ENCODE results near the gene LILRA6.

DNA sequence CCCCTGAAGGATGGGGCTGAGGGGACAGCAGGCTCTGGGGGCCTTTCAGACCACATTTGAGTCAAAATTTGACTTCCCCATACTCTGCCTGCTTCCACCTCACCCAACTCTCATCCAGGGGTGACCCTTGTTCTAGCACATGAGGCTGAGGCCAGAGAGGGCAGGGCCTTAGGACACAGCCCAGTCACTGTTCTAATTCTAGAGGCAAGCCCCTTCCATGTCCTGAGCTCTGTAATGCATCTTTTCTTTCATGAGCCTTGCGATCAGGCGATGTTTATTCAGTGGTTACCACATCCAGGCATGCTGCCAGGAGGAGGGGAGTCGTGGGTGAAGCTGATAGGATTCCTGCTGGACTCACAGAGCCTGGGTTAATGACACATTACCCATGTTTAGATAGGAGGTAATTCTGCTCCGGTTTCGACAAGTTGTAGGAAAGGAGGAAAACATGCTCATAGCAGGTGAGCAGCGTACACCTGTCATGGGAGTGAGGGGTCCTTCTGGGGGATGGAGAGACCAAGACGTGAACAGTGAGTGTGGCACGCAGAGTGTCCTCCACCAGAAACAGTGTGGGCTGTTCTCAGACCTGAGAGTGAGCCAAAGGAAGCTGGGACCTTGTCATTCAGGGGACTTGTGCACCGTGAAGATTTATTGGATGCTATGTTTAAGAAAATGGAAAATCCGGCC, 32.6 kb downstream of the LILRA6 start:
- TF ChIP-seq POLR2AphosphoS5 (IDR thresholded peaks at IDR 0.05; ENCODE audit: low read depth, low read length): peak; percentile 17
- TF ChIP-seq RFX5 (IDR thresholded peaks at IDR 0.05; ENCODE audit: borderline replicate concordance, low read depth, low read length): no peak
- TF ChIP-seq, protein P1, sequence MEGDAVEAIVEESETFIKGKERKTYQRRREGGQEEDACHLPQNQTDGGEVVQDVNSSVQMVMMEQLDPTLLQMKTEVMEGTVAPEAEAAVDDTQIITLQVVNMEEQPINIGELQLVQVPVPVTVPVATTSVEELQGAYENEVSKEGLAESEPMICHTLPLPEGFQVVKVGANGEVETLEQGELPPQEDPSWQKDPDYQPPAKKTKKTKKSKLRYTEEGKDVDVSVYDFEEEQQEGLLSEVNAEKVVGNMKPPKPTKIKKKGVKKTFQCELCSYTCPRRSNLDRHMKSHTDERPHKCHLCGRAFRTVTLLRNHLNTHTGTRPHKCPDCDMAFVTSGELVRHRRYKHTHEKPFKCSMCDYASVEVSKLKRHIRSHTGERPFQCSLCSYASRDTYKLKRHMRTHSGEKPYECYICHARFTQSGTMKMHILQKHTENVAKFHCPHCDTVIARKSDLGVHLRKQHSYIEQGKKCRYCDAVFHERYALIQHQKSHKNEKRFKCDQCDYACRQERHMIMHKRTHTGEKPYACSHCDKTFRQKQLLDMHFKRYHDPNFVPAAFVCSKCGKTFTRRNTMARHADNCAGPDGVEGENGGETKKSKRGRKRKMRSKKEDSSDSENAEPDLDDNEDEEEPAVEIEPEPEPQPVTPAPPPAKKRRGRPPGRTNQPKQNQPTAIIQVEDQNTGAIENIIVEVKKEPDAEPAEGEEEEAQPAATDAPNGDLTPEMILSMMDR (IDR thresholded peaks at IDR 0.05; ENCODE audit: control extremely low read depth in 1 of 3, insufficient read depth in 1 of 3, low read depth in 1 of 3, low read length in 3 of 3): no peak
